ENCODE results near the gene TGM2. TPM values are rescaled to one million over a fixed set of nuclear protein-coding genes. Genes with fewer than 3 reads are reported as not detected.

TGM2 gene
- total RNA-seq, 1 donor from 2014 or later = 362 TPM

GRCh38 chr20:38126932-38127621 lies 38.0 kb downstream of the TGM2 start:
- DNase-seq (peak; percentile 41), ATAC-seq (peak; percentile 29 to 49)
- peaks cover 25% of the 10 kb centered on the region for H3K36me3 ChIP-seq
- no peak overlapping the region for H3K4me3 ChIP-seq
- H3K27ac ChIP-seq = peak overlapping the region; percentile 66
- TF ChIP-seq, protein P1, sequence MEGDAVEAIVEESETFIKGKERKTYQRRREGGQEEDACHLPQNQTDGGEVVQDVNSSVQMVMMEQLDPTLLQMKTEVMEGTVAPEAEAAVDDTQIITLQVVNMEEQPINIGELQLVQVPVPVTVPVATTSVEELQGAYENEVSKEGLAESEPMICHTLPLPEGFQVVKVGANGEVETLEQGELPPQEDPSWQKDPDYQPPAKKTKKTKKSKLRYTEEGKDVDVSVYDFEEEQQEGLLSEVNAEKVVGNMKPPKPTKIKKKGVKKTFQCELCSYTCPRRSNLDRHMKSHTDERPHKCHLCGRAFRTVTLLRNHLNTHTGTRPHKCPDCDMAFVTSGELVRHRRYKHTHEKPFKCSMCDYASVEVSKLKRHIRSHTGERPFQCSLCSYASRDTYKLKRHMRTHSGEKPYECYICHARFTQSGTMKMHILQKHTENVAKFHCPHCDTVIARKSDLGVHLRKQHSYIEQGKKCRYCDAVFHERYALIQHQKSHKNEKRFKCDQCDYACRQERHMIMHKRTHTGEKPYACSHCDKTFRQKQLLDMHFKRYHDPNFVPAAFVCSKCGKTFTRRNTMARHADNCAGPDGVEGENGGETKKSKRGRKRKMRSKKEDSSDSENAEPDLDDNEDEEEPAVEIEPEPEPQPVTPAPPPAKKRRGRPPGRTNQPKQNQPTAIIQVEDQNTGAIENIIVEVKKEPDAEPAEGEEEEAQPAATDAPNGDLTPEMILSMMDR (IDR thresholded peaks at IDR 0.05) = no peak
- peaks cover 41% of the 10 kb centered on the region for H3K4me1 ChIP-seq
- H3K27me3 ChIP-seq (ENCODE audit: low read depth) = no peaks in the 10 kb centered on the region
- intact Hi-C loops (cut with DNase I) = no loop called here
- H3K9me3 ChIP-seq = no peaks in the 10 kb centered on the region

DNA sequence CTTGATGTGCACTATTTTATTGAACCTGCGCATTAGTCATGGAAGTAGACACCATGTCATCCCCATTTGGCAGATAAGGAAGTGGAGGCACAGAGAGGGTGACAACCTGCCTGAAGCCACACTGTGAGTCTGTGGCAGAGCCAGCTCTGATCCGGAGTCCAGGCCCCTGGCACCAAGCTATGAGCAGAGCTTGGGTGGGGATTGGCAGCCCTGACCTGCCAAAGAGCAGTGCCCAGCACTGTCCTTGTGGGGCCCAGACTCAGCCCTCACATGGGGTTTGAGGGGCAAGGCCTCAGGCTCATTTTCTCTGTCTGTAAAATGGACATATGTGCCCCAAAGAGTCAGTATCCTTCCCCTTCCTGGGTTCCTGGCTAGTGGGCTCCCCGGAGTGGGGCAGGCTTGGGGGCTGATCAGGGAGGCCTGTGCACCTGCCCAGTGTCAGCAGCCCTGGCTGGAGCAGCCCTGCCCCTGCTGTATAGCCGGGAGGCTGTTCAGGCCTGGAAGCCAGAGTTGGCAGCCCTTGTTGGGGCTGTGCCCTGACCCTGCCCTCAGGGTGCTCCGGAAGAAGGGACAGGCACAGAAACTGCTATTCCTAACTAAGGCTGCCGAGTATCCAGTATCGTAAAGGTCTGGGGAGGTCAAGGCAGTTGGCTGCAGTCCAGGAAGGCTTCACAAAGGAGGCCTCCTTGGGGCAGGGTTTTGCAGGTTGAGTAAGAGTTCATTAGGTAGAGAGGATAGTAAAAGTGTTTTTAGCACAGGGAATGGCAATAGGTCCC lies 38.7 kb downstream of the TGM2 start:
- ATAC-seq (peak; percentile 3 to 10), DNase-seq (peak; percentile 47)
- peaks cover 20% of the 10 kb centered on the region for H3K36me3 ChIP-seq
- no peaks in the 10 kb centered on the region for H3K9me3 ChIP-seq
- H3K4me1 ChIP-seq = peaks cover 41% of the 10 kb centered on the region
- TF ChIP-seq, protein P1 (IDR thresholded peaks at IDR 0.05) = no peak
- no peak overlapping the region for H3K4me3 ChIP-seq
- intact Hi-C loops (cut with DNase I) = no loop called here
- H3K27me3 ChIP-seq (ENCODE audit: low read depth) = no peaks in the 10 kb centered on the region
- peak overlapping the region; percentile 66 for H3K27ac ChIP-seq

DNA sequence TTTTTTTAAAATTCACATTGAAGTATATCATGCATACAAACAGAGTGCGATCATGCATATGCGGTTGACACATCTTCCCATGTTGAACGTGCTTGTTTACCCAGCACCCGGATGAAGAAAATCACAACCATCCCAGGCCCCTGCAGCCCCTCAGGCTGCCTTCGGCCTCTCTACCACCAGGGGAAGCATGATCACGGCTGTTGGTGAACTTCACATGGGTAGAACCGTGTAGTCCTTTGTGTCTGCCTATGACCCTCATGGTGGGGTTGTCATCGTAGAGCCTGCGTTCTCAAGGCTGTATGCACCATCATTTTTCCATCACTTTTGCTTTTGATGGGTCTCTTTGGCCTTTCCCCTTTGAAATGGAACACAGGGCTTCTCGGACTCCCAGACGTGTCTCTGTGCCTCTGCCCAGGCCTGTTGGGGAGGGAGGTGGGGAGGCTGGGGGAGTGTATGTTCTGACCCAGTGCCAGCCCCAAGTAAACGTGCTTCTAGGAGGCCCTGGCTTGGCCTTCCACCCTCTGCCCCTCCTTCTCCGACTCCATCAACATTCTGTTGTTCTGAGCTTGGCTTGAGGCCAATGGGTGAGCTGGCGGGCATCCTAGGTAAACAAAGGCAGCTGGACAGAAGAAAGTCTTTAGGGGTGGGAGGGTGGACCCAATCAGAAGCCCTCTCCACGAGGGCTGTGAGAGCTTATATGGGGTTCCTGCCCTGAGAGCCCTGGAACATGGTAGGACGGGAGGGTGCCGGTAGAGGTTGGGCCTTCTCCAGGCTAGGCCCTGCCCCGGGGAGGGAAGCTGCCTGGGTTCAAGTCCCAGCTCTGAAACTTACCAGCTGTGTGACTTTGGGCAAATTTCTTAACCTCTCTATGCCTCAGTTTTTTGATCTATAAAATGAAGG lies 39.7 kb downstream of the TGM2 start:
- H3K27me3 ChIP-seq (ENCODE audit: low read depth) = no peaks in the 10 kb centered on the region
- H3K4me1 ChIP-seq = peaks cover 41% of the 10 kb centered on the region
- no peaks in the 10 kb centered on the region for H3K9me3 ChIP-seq
- intact Hi-C loops (cut with DNase I) = no loop called here
- no peak overlapping the region for H3K4me3 ChIP-seq
- ATAC-seq (peak; percentile 69 to 73), DNase-seq (peak; percentile 74)
- TF ChIP-seq, protein P1 (IDR thresholded peaks at IDR 0.05) = peak; percentile 18
- peak overlapping the region; percentile 66 for H3K27ac ChIP-seq
- peaks cover 10% of the 10 kb centered on the region for H3K36me3 ChIP-seq

DNA sequence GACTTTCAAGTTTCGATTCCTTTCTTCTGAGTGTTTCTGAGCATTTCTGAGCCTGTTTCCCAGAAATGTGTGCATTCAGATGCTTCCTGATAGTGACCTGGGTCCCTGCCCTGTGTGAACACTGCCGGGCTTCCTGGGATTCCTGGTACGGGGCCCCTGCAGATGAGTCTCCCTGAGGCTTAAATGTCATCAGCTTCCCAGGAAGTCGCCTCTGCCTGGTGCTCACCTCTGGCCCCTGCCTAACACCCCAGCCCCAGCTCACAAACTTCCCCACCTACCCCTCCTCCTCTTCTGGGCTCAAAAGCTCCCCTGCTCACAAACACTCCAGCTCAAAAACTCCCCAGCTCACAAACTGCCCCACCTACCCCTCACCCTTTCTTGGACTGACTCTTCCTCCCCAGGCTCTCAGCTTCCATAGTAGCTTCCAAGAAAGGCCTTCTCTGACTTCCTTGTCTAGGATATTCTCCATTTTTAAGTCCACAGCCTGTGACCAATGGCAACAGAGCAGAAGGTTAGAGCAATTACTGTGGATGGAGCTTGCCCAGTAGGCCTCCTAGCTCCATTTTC lies 42.0 kb downstream of the TGM2 start:
- ATAC-seq = peak; percentile 40 to 52
- peak overlapping the region; percentile 44 for H3K27ac ChIP-seq
- peaks cover 41% of the 10 kb centered on the region for H3K4me1 ChIP-seq
- DNase-seq = peak; percentile 35
- no peaks in the 10 kb centered on the region for H3K27me3 ChIP-seq (ENCODE audit: low read depth)
- H3K4me3 ChIP-seq = no peak overlapping the region
- TF ChIP-seq, protein P1 (IDR thresholded peaks at IDR 0.05) = no peak
- intact Hi-C loops (cut with DNase I) = no loop called here
- H3K9me3 ChIP-seq = no peaks in the 10 kb centered on the region
- no peaks in the 10 kb centered on the region for H3K36me3 ChIP-seq

DNA sequence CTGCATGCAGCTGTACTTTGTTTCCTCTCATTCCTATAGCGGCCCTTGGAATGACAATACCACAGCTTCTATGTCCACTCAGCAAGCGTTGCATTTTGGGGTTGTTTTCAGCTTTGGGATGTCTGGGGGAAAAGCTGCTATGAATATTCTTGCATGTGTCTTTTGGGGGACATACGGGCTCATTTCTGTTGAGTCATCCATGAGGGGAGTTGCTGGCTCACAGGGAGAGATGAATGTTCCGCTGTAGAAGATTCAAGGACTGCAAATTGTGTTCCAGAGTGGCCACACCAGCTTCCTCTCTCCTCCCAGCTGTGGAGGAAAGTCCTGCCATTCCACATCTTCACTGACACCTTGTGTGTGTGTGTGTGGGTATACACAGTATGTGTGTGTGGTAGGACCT lies 43.3 kb downstream of the TGM2 start:
- Histone ChIP-seq H3K9me3 (no peaks in the 10 kb centered on the region), H3K4me3 (no peak overlapping the region), H3K27ac (no peak overlapping the region), H3K4me1 (peaks cover 30% of the 10 kb centered on the region), H3K27me3 (ENCODE audit: low read depth) (no peaks in the 10 kb centered on the region), H3K36me3 (no peaks in the 10 kb centered on the region)
- intact Hi-C loops (cut with DNase I) = no loop called here
- no peak for ATAC-seq
- no peak for DNase-seq
- TF ChIP-seq, protein P1 (IDR thresholded peaks at IDR 0.05) = no peak

All from lower lobe of right lung (tissue), 2 donors.